Measurements from ENCODE around the gene BCL2L12. TPM values are rescaled to one million over a fixed set of nuclear protein-coding genes. Genes with fewer than 3 reads are reported as not detected.
A peak's percentile ranks its signal among the peaks of the same experiment; 100 is the strongest.

BCL2L12 gene
- total RNA-seq, 1 donor: 4.7 TPM

GRCh38 chr19:49637821-49638738 is 27.7 kb upstream of the BCL2L12 start:
- peak; percentile 84 for DNase-seq (ENCODE audit: low read depth)
- TF ChIP-seq CTCF (IDR thresholded peaks at IDR 0.05; ENCODE audit: insufficient read depth, low read depth, low read length): no peak
- H3K4me3 ChIP-seq (ENCODE audit: low read depth, low read length): peak overlapping the region; percentile 84

GRCh38 chr19:49639401-49640112 is 26.2 kb upstream of the BCL2L12 start:
- DNase-seq (ENCODE audit: low read depth): no peak
- no peak for TF ChIP-seq CTCF (IDR thresholded peaks at IDR 0.05; ENCODE audit: insufficient read depth, low read depth, low read length)
- H3K4me3 ChIP-seq (ENCODE audit: low read depth, low read length): peak overlapping the region; percentile 84

- peak; percentile 100 for DNase-seq (ENCODE audit: low read depth)
- H3K4me3 ChIP-seq (ENCODE audit: low read depth, low read length): peak within 1 kb of the TSS; percentile 84
- no peak for TF ChIP-seq CTCF (IDR thresholded peaks at IDR 0.05; ENCODE audit: insufficient read depth, low read depth, low read length)
Observed at GRCh38 chr19:49640113-49640898, 25.4 kb upstream of the BCL2L12 start, which contains the start of gene RRAS. RRAS (minus strand) TSS chr19:49640143; CDS start chr19:49640098, 45 bp downstream.

- no peak for TF ChIP-seq CTCF (IDR thresholded peaks at IDR 0.05; ENCODE audit: insufficient read depth, low read depth, low read length)
- peak; percentile 99 for DNase-seq (ENCODE audit: low read depth)
- peak within 1 kb of the TSS; percentile 95 for H3K4me3 ChIP-seq (ENCODE audit: low read depth, low read length)
Observed at GRCh38 chr19:49641688-49642491, 23.8 kb upstream of the BCL2L12 start, which contains the start of gene SCAF1. SCAF1 (plus strand) TSS chr19:49642209; CDS start chr19:49645027, 2,818 bp downstream.

GRCh38 chr19:49642492-49643035 is 23.2 kb upstream of the BCL2L12 start:
- DNase-seq (ENCODE audit: low read depth): peak; percentile 24
- no peak for TF ChIP-seq CTCF (IDR thresholded peaks at IDR 0.05; ENCODE audit: insufficient read depth, low read depth, low read length)
- peak overlapping the region; percentile 95 for H3K4me3 ChIP-seq (ENCODE audit: low read depth, low read length)
